Hair follicle dermal papilla cell (primary cell): ENCODE data around the gene SYNPO2L. TPM values are rescaled to one million over a fixed set of nuclear protein-coding genes. Genes with fewer than 3 reads are reported as not detected.

Experiments used
- total RNA-seq: library from RNA; depleted of rRNA; stranded (reverse); fragments of >200 nt; gene quantifications from 2 replicates; pipeline ENCODE4 v1.2.3, GENCODE V29; 2012

The SYNPO2L gene, protein sequence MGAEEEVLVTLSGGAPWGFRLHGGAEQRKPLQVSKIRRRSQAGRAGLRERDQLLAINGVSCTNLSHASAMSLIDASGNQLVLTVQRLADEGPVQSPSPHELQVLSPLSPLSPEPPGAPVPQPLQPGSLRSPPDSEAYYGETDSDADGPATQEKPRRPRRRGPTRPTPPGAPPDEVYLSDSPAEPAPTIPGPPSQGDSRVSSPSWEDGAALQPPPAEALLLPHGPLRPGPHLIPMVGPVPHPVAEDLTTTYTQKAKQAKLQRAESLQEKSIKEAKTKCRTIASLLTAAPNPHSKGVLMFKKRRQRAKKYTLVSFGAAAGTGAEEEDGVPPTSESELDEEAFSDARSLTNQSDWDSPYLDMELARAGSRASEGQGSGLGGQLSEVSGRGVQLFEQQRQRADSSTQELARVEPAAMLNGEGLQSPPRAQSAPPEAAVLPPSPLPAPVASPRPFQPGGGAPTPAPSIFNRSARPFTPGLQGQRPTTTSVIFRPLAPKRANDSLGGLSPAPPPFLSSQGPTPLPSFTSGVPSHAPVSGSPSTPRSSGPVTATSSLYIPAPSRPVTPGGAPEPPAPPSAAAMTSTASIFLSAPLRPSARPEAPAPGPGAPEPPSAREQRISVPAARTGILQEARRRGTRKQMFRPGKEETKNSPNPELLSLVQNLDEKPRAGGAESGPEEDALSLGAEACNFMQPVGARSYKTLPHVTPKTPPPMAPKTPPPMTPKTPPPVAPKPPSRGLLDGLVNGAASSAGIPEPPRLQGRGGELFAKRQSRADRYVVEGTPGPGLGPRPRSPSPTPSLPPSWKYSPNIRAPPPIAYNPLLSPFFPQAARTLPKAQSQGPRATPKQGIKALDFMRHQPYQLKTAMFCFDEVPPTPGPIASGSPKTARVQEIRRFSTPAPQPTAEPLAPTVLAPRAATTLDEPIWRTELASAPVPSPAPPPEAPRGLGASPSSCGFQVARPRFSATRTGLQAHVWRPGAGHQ
- total RNA-seq = under 0.01 TPM in 1 of 2 replicates, not detected in the other

DNA sequence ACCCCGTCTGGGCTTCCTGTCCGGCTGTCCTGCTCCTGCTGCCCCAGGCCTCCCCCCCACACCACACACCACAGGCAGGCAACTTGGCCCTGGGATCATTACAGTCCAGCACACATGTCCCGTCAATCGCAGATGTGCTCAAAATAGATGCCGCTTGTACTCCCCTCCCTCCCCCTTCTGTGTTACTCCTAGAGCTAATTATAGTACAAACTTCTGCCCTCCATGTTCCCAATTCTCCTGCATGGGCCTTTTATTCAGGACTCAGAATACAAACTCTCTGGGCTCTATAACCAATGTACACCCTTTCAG, at the start of gene SYNPO2L:
Gene SYNPO2L (minus strand): TSS at position 40 of the 309 bp plus-strand sequence. CDS start 107 bp downstream, outside the sequence.

DNA sequence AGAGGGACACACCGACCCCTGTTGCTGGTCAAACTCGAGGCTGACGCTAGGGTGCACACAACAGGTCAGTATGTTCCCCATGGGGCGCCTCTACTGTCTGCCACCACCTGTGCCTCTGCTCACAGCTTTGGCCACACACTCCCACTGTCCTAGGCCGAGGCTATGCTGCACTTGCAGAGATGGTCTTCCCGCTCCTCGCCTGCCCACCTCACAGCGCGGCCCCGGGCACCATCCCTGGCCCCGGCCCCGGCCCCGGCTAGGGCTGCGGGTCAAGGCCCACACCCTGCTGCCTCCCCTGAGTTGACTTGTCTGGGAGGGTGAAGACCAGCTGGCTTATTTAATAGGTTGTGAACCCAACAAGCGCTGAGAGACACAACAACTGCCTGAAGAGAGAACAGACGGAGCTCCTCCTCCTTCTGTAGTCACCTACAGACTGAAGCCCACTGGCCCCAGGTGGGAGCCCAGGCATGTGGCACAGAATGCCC, 41.9 kb upstream of the SYNPO2L start, which contains the start of gene AGAP5:
Gene AGAP5 (minus strand): TSS at position 435 of the 485 bp plus-strand sequence. CDS start 354 bp downstream, at position 81.

DNA sequence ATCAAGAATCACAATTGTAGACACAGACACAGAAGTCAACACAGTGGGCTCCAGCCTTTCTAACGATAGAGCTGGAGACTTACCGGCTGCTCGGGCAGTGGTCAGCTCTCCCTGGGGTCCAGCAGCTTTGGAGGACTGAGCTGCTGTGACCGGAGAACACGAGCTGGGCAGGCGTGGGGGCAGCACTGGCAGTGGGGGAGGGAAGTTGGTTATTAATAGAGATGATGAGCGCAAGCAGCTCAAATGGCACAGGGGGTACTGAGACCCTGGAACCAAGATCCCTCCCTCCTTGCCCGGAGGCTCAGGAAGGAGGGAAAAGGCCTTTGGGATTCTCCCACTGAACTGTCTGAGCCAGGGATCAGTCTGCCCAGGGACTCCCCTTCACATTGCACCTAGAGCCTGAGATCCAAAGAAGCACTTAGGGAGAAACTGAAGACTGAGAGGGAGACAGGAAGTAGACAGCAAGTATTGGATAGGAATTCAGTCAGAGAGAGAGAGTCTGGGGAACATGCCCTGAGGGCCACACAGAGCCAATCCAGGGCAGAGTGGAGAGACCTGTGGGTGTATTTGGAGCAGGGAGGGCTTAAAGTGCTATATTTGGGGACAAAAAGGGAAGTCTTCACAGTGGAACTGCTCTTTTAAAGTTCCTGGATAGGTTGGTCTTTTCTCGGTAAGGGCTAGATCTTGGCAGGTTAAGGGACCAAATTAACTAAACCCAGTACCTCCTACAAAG, 14.3 kb downstream of the SYNPO2L start, which contains the start of gene MYOZ1:
Gene MYOZ1 (minus strand): TSS at position 147 of the 733 bp plus-strand sequence. CDS start 1,457 bp downstream, outside the sequence.

Other genes with a start within 250 kb of the SYNPO2L start
- gene ANXA7, start 242.0 kb downstream of the SYNPO2L start, total RNA-seq = 109 and 125 TPM in 2 replicates
- 2.9 TPM in 2 replicates for gene MSS51, start 222.5 kb downstream of the SYNPO2L start, total RNA-seq
- 32.7 and 37.0 TPM in 2 replicates for gene PPP3CB, start 160.0 kb downstream of the SYNPO2L start, total RNA-seq
- 8.6 and 11.5 TPM in 2 replicates for gene USP54, start 64.7 kb downstream of the SYNPO2L start, total RNA-seq
- 0.12 and 0.16 TPM in 2 replicates for gene MYOZ1, start 14.6 kb downstream of the SYNPO2L start, total RNA-seq
- gene AGAP5, start 42.1 kb upstream of the SYNPO2L start, total RNA-seq = 3.4 and 5.4 TPM in 2 replicates
- 57.6 and 59.7 TPM in 2 replicates for gene SEC24C, start 88.3 kb upstream of the SYNPO2L start, total RNA-seq
- 6.8 and 10.0 TPM in 2 replicates for gene CHCHD1, start 126.0 kb upstream of the SYNPO2L start, total RNA-seq
- 102 and 106 TPM in 2 replicates for gene ZSWIM8, start 129.6 kb upstream of the SYNPO2L start, total RNA-seq
- 32.3 and 39.2 TPM in 2 replicates for gene NDST2, start 155.6 kb upstream of the SYNPO2L start, total RNA-seq
- gene CAMK2G, start 218.5 kb upstream of the SYNPO2L start, total RNA-seq = 98.2 and 136 TPM in 2 replicates